DND-41 (cell line): ENCODE data around the gene GAS2L2.
A peak's percentile ranks its signal among the peaks of the same experiment; 100 is the strongest.

Source experiments
- ATAC-seq: fragments of 200-7000 bp; cut with Tn5 transposase; 3 replicates; pipeline ENCODE4 v1.9.1; 2021; ENCODE audit warnings: low read depth; ENCODE audit not compliant: insufficient read depth
- DNase-seq: peaks from one replicate; pipeline ENCODE4 v3.0.0-alpha.2; 2020
- H2AFZ ChIP-seq: 2 replicates; pipeline ENCODE4 v1.6.0; 2012; ENCODE audit warnings: low read depth, low read length
- H3K27ac ChIP-seq: 2 replicates; pipeline ENCODE4 v1.5.1; 2012; ENCODE audit warnings: low read length, inconsistent platforms
- H3K27me3 ChIP-seq: fragments of 200-600 bp; sonication (generic); 2 replicates; pipeline ENCODE4 v1.6.0; 2012; ENCODE audit warnings: low read length, mild to moderate bottlenecking, inconsistent platforms; ENCODE audit not compliant: insufficient read depth, poor library complexity
- H3K36me3 ChIP-seq: 2 replicates; pipeline ENCODE4 v1.5.1; 2012; ENCODE audit warnings: low read length, inconsistent platforms; ENCODE audit not compliant: insufficient read depth
- H3K4me1 ChIP-seq: 2 replicates; pipeline ENCODE4 v1.5.1; 2012; ENCODE audit warnings: mild to moderate bottlenecking, low read length; ENCODE audit not compliant: insufficient read depth
- H3K4me2 ChIP-seq: 2 replicates; pipeline ENCODE4 v1.6.0; 2012; ENCODE audit warnings: mild to moderate bottlenecking, moderate library complexity, low read length, inconsistent platforms; ENCODE audit not compliant: insufficient read depth
- H3K4me3 ChIP-seq, 2 experiments: fragments of 200-600 bp in 1 of 2; shearing (Covaris generic) in 1 of 2; 2 replicates each; pipeline ENCODE4 v1.5.1; 2012 to 2016; ENCODE audit warnings: inconsistent platforms in 2 of 2, low read length in 2 of 2, mild to moderate bottlenecking in 2 of 2, low read depth in 1 of 2, moderate library complexity in 1 of 2
- H3K79me2 ChIP-seq: 2 replicates; pipeline ENCODE4 v1.6.0; 2012; ENCODE audit warnings: low read length, inconsistent platforms; ENCODE audit not compliant: insufficient read depth
- H3K9ac ChIP-seq: 2 replicates; pipeline ENCODE4 v1.6.0; 2012; ENCODE audit warnings: low read depth, mild to moderate bottlenecking, inconsistent platforms, low read length, moderate library complexity
- H3K9me3 ChIP-seq: 2 replicates; pipeline ENCODE4 v1.5.1; 2012; ENCODE audit warnings: low read length, moderate library complexity, mild to moderate bottlenecking, inconsistent platforms; ENCODE audit not compliant: insufficient read depth, severe bottlenecking
- H4K20me1 ChIP-seq: 2 replicates; pipeline ENCODE4 v1.6.0; 2012; ENCODE audit warnings: low read length; ENCODE audit not compliant: insufficient read depth
- CTCF ChIP-seq: IDR thresholded peaks from 2 replicates; pipeline ENCODE4 v1.5.1; 2012; ENCODE audit warnings: borderline replicate concordance, low read length, moderate library complexity, mild to moderate bottlenecking; ENCODE audit not compliant: poor library complexity, severe bottlenecking; ENCODE audit errors: extremely low read depth
- EZH2 ChIP-seq: IDR thresholded peaks from 3 replicates; pipeline ENCODE4 v1.6.1; 2012; ENCODE audit warnings: borderline replicate concordance, low read depth, mild to moderate bottlenecking, moderate library complexity, low read length, inconsistent platforms; ENCODE audit not compliant: severe bottlenecking

Gene GAS2L2

DNA sequence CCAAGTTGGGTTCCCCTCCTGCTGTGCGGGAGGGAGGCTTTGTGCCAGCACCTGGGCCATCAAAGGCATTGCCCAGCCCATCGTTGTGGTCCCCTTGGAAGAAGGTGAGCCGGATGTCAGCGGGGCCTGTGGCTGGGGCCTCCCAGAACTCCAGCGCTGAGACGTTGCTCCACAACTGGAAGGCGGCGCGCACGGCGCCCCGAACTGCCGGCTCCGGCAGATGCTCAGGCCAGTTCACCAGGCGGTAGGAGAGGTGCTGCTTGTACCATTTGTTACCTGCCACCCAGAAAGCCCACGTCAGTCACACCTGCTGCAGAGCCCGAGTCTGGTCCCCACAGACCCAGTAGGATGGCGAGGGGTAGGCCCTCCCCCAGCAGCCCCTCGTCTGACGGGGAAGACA, 20.1 kb upstream of the GAS2L2 start:
- no peaks in the 10 kb centered on the region for H3K36me3 ChIP-seq
- no peaks in the 10 kb centered on the region for H3K79me2 ChIP-seq
- no peaks in the 10 kb centered on the region for H3K4me1 ChIP-seq
- no peak overlapping the region for H3K9ac ChIP-seq
- no peak for ATAC-seq
- H2AFZ ChIP-seq = no peak overlapping the region
- no peak overlapping the region for H3K4me2 ChIP-seq
- no peak overlapping the region for H3K27ac ChIP-seq
- H3K9me3 ChIP-seq = no peaks in the 10 kb centered on the region
- H4K20me1 ChIP-seq = 0 out of 2 replicates have a peak, but pooled peaks cover 3% of the 10 kb centered on the region
- peaks cover 7% of the 10 kb centered on the region for H3K27me3 ChIP-seq
- TF ChIP-seq CTCF = no peak
- no peak for TF ChIP-seq EZH2
- DNase-seq = no peak
- H3K4me3 ChIP-seq = no peak overlapping the region

DNA sequence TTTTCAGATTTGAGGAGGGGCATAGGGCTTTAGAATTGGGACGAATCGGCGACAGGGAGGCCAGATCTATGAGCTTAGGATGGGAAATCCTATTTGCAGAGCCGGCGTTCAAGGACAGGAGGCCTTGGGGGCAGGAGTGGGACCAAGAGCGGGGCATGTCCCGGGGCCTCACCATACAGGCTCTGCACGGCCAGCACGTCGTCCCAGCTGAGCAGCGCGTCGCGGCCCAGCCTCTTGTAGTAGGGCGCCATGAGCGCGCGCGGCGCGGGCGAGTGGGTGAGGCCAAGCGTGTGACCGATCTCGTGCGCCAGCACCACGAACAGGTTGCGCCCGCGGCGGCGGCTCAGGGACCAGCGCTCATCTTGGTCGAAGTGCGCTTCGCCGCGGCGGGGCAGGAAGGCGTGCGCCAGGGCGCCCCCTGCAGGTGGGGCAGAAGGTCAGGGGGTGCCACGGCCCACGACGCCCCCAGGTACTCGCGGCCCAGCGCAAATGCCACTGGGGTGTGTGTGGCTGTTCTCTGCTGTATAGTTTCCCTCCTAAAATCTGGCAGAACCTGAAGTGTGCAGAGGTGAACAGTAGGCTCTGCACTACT, 17.0 kb upstream of the GAS2L2 start:
- H3K36me3 ChIP-seq = no peaks in the 10 kb centered on the region
- DNase-seq = no peak
- H4K20me1 ChIP-seq = peaks cover 3% of the 10 kb centered on the region; the same call in 1 of the 2 replicates
- no peaks in the 10 kb centered on the region for H3K9me3 ChIP-seq
- H3K4me2 ChIP-seq = no peak overlapping the region
- H3K27ac ChIP-seq = no peak overlapping the region
- no peak for ATAC-seq
- no peak overlapping the region for H2AFZ ChIP-seq
- H3K27me3 ChIP-seq = no peaks in the 10 kb centered on the region
- no peaks in the 10 kb centered on the region for H3K79me2 ChIP-seq
- TF ChIP-seq EZH2 = no peak
- TF ChIP-seq CTCF = peak; percentile 49
- no peak overlapping the region for H3K4me3 ChIP-seq
- no peak overlapping the region for H3K9ac ChIP-seq
- peaks cover 5% of the 10 kb centered on the region for H3K4me1 ChIP-seq

DNA sequence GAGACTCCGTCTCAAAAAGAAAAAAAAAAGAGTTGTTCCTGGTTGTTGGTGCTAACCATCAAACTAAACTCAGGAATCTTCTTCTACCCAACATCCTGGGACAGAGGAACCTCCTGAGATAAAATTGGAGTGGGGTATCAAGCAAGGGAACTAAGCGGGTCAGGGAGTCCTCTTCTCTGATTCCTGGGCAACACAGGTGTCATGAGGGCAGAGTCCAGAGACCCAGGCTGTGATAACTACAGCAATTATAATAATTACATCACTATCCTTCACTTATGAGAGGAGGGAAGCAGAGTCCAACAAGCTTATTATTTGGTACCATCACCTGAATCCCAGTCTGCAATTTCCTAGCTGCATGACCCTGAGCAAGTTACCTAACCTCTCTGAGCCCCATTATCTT, 15.8 kb upstream of the GAS2L2 start:
- Histone ChIP-seq H3K36me3 (no peaks in the 10 kb centered on the region), H3K27me3 (no peaks in the 10 kb centered on the region), H3K27ac (no peak overlapping the region), H3K4me3 (no peak overlapping the region), H3K4me1 (peaks cover 17% of the 10 kb centered on the region), H2AFZ (no peak overlapping the region), H3K9ac (no peak overlapping the region), H4K20me1 (peaks cover 3% of the 10 kb centered on the region; the same call in 1 of the 2 replicates), H3K79me2 (no peaks in the 10 kb centered on the region), H3K9me3 (no peaks in the 10 kb centered on the region), H3K4me2 (no peak overlapping the region)
- ATAC-seq (no peak), DNase-seq (no peak)
- no peak for TF ChIP-seq CTCF
- no peak for TF ChIP-seq EZH2
